ENCODE results near the gene SLC12A4. TPM values are rescaled to one million over a fixed set of nuclear protein-coding genes. Genes with fewer than 3 reads are reported as not detected.

Gene SLC12A4
- total and polyA plus RNA-seq, 2 of the 13 experiments (the other 11 are each of a cell fraction or from before 2014, with no cell fraction given), result 65.1 to 84.3 TPM

- TF ChIP-seq ZFAT (CRISPR knock-in tag; conservative IDR thresholded peaks at IDR 0.05) (no peak), ZNF207 (IDR thresholded peaks at IDR 0.05; ENCODE audit: borderline replicate concordance) (no peak), SNAPC5 (CRISPR knock-in tag; IDR thresholded peaks at IDR 0.05; ENCODE audit: borderline replicate concordance) (no peak), ARID3A (IDR thresholded peaks at IDR 0.05; ENCODE audit: low read depth, low read length) (no peak), ZFP37 (CRISPR knock-in tag; IDR thresholded peaks at IDR 0.05; ENCODE audit: borderline replicate concordance) (0 out of 2 replicates have a peak, but pooled peaks have one; percentile 44), ZNF670 (CRISPR knock-in tag; IDR thresholded peaks at IDR 0.05; ENCODE audit: borderline replicate concordance) (no peak), ESRRA (CRISPR knock-in tag; IDR thresholded peaks at IDR 0.05; ENCODE audit: low read depth) (no peak), MEF2D (CRISPR knock-in tag; IDR thresholded peaks at IDR 0.05) (no peak), POLR2G (IDR thresholded peaks at IDR 0.05; ENCODE audit: low read depth, low read length) (no peak; the same call in 1 of the 2 replicates), TP53 (CRISPR knock-in tag; conservative IDR thresholded peaks at IDR 0.05) (no peak), PITX1 (CRISPR knock-in tag; IDR thresholded peaks at IDR 0.05) (no peak), MAFF (IDR thresholded peaks at IDR 0.05; ENCODE audit: low read depth, low read length) (no peak), HMG20B (CRISPR knock-in tag; conservative IDR thresholded peaks at IDR 0.05) (no peak)
- TF ChIP-seq, protein P1, sequence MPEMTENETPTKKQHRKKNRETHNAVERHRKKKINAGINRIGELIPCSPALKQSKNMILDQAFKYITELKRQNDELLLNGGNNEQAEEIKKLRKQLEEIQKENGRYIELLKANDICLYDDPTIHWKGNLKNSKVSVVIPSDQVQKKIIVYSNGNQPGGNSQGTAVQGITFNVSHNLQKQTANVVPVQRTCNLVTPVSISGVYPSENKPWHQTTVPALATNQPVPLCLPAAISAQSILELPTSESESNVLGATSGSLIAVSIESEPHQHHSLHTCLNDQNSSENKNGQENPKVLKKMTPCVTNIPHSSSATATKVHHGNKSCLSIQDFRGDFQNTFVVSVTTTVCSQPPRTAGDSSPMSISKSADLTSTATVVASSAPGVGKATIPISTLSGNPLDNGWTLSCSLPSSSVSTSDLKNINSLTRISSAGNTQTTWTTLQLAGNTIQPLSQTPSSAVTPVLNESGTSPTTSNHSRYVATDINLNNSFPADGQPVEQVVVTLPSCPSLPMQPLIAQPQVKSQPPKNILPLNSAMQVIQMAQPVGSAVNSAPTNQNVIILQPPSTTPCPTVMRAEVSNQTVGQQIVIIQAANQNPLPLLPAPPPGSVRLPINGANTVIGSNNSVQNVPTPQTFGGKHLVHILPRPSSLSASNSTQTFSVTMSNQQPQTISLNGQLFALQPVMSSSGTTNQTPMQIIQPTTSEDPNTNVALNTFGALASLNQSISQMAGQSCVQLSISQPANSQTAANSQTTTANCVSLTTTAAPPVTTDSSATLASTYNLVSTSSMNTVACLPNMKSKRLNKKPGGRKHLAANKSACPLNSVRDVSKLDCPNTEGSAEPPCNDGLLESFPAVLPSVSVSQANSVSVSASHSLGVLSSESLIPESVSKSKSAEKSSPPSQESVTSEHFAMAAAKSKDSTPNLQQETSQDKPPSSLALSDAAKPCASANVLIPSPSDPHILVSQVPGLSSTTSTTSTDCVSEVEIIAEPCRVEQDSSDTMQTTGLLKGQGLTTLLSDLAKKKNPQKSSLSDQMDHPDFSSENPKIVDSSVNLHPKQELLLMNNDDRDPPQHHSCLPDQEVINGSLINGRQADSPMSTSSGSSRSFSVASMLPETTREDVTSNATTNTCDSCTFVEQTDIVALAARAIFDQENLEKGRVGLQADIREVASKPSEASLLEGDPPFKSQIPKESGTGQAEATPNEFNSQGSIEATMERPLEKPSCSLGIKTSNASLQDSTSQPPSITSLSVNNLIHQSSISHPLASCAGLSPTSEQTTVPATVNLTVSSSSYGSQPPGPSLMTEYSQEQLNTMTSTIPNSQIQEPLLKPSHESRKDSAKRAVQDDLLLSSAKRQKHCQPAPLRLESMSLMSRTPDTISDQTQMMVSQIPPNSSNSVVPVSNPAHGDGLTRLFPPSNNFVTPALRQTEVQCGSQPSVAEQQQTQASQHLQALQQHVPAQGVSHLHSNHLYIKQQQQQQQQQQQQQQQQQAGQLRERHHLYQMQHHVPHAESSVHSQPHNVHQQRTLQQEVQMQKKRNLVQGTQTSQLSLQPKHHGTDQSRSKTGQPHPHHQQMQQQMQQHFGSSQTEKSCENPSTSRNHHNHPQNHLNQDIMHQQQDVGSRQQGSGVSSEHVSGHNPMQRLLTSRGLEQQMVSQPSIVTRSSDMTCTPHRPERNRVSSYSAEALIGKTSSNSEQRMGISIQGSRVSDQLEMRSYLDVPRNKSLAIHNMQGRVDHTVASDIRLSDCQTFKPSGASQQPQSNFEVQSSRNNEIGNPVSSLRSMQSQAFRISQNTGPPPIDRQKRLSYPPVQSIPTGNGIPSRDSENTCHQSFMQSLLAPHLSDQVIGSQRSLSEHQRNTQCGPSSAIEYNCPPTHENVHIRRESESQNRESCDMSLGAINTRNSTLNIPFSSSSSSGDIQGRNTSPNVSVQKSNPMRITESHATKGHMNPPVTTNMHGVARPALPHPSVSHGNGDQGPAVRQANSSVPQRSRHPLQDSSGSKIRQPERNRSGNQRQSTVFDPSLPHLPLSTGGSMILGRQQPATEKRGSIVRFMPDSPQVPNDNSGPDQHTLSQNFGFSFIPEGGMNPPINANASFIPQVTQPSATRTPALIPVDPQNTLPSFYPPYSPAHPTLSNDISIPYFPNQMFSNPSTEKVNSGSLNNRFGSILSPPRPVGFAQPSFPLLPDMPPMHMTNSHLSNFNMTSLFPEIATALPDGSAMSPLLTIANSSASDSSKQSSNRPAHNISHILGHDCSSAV (CRISPR knock-in tag; IDR thresholded peaks at IDR 0.05; ENCODE audit: borderline replicate concordance), result no peak
- TF ChIP-seq, protein P2, sequence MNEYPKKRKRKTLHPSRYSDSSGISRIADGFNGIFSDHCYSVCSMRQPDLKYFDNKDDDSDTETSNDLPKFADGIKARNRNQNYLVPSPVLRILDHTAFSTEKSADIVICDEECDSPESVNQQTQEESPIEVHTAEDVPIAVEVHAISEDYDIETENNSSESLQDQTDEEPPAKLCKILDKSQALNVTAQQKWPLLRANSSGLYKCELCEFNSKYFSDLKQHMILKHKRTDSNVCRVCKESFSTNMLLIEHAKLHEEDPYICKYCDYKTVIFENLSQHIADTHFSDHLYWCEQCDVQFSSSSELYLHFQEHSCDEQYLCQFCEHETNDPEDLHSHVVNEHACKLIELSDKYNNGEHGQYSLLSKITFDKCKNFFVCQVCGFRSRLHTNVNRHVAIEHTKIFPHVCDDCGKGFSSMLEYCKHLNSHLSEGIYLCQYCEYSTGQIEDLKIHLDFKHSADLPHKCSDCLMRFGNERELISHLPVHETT (CRISPR knock-in tag; conservative IDR thresholded peaks at IDR 0.05), result 0 out of 2 replicates have a peak, but pooled peaks have one; percentile 3
Measured at GRCh38 chr16:67936124-67936879, 32.1 kb downstream of the SLC12A4 start, which contains the start of gene PSMB10 (continued).
